Nephron progenitor cell (in vitro differentiated cells): ENCODE results near the gene C6orf120.

Experiments
- DNase-seq: peaks from one replicate; pipeline ENCODE4 v3.0.0; 2021
- H3K27ac Mint-ChIP-seq: 2 replicates; pipeline ENCODE4 v1.8.0; 2021; ENCODE audit warnings: mild to moderate bottlenecking, moderate library complexity, mixed read lengths
- H3K27me3 Mint-ChIP-seq: 2 replicates; pipeline ENCODE4 v1.8.0; 2021; ENCODE audit warnings: mild to moderate bottlenecking, low read depth, mixed read lengths; ENCODE audit not compliant: poor library complexity
- H3K36me3 Mint-ChIP-seq: 2 replicates; pipeline ENCODE4 v1.8.0; 2021; ENCODE audit warnings: low read depth, mixed read lengths
- H3K4me1 Mint-ChIP-seq: 2 replicates; pipeline ENCODE4 v1.8.0; 2021; ENCODE audit warnings: mixed read lengths
- H3K4me3 Mint-ChIP-seq: 2 replicates; pipeline ENCODE4 v1.8.0; 2021; ENCODE audit warnings: mild to moderate bottlenecking, moderate library complexity, mixed read lengths
- H3K9me3 Mint-ChIP-seq: 2 replicates; pipeline ENCODE4 v1.8.0; 2021; ENCODE audit warnings: mild to moderate bottlenecking, moderate library complexity, mixed read lengths
- TF ChIP-seq, protein P1 (sequence below): fragments of 200-600 bp; sonication (generic); IDR thresholded peaks from 2 replicates; pipeline ENCODE4 v1.5.0; 2021; ENCODE audit warnings: antibody characterized with exemption

C6orf120 gene

DNA sequence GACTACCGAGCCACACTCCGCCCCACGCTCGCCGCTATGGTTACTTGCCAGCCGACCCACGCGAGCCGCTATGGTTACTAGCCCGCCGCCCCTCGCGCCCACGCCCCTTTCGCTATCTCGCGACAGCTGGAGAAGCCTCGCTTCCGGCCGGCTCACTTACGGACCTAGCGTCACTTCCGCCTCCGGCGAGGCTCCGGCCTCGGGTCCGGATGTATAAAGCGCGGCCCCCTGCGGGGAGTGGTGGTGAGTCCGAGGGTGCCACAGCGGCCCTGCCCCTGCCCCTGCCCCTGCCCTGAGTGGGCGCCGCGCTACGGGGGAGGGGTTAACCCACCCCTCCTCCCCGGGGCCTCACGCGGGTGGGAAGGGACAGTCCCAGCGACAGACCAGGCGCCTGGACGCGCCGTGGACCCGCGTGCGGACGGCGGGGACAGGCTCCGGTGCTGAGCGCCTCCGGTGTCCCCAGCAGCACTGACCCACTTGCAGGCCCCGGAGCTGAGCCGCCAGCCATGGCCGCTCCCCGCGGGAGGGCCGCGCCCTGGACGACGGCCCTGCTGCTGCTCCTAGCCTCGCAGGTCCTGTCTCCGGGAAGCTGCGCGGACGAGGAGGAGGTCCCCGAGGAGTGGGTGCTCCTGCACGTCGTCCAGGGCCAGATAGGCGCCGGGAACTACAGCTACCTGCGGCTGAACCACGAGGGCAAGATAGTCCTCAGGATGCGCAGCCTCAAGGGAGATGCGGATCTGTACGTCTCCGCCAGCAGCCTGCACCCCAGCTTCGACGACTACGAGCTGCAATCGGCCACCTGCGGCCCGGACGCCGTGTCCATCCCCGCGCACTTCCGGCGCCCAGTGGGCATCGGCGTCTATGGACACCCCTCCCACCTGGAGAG lies at the start of gene C6orf120, which contains the start of gene WDR27:
TSS of gene C6orf120 (plus strand) at position 173 of the 886 bp plus-strand sequence. CDS start at position 507, 334 bp downstream.
TSS of gene WDR27 (minus strand) at position 76 of the 886 bp plus-strand sequence. CDS start 13,024 bp downstream, outside the sequence.
- Mint-ChIP-seq H3K9me3 (peaks cover 15% of the 10 kb centered on the region), H3K27me3 (peaks cover 5% of the 10 kb centered on the region), H3K27ac (peak within 1 kb of the TSS; percentile 88), H3K4me1 (peaks cover 61% of the 10 kb centered on the region), H3K36me3 (peaks cover 26% of the 10 kb centered on the region), H3K4me3 (peak within 1 kb of the TSS; percentile 96)
- DNase-seq: peak; percentile 94
- TF ChIP-seq, protein P1, sequence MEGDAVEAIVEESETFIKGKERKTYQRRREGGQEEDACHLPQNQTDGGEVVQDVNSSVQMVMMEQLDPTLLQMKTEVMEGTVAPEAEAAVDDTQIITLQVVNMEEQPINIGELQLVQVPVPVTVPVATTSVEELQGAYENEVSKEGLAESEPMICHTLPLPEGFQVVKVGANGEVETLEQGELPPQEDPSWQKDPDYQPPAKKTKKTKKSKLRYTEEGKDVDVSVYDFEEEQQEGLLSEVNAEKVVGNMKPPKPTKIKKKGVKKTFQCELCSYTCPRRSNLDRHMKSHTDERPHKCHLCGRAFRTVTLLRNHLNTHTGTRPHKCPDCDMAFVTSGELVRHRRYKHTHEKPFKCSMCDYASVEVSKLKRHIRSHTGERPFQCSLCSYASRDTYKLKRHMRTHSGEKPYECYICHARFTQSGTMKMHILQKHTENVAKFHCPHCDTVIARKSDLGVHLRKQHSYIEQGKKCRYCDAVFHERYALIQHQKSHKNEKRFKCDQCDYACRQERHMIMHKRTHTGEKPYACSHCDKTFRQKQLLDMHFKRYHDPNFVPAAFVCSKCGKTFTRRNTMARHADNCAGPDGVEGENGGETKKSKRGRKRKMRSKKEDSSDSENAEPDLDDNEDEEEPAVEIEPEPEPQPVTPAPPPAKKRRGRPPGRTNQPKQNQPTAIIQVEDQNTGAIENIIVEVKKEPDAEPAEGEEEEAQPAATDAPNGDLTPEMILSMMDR: no peak

GRCh38 chr6:169652896-169653295 lies 49.0 kb upstream of the C6orf120 start:
- no peak overlapping the region for H3K4me3 Mint-ChIP-seq
- H3K27me3 Mint-ChIP-seq: peaks cover 3% of the 10 kb centered on the region
- DNase-seq: no peak
- peaks cover 30% of the 10 kb centered on the region for H3K4me1 Mint-ChIP-seq
- no peaks in the 10 kb centered on the region for H3K9me3 Mint-ChIP-seq
- TF ChIP-seq, protein P1: no peak
- H3K27ac Mint-ChIP-seq: no peak overlapping the region
- H3K36me3 Mint-ChIP-seq: peaks cover 45% of the 10 kb centered on the region

- peaks cover 3% of the 10 kb centered on the region for H3K27me3 Mint-ChIP-seq
- TF ChIP-seq, protein P1: no peak
- H3K4me1 Mint-ChIP-seq: peaks cover 33% of the 10 kb centered on the region
- peaks cover 50% of the 10 kb centered on the region for H3K36me3 Mint-ChIP-seq
- no peaks in the 10 kb centered on the region for H3K9me3 Mint-ChIP-seq
- H3K27ac Mint-ChIP-seq: no peak overlapping the region
- H3K4me3 Mint-ChIP-seq: peak overlapping the region; percentile 87
- no peak for DNase-seq
Observed at GRCh38 chr6:169653691-169654090, 48.2 kb upstream of the C6orf120 start.

DNA sequence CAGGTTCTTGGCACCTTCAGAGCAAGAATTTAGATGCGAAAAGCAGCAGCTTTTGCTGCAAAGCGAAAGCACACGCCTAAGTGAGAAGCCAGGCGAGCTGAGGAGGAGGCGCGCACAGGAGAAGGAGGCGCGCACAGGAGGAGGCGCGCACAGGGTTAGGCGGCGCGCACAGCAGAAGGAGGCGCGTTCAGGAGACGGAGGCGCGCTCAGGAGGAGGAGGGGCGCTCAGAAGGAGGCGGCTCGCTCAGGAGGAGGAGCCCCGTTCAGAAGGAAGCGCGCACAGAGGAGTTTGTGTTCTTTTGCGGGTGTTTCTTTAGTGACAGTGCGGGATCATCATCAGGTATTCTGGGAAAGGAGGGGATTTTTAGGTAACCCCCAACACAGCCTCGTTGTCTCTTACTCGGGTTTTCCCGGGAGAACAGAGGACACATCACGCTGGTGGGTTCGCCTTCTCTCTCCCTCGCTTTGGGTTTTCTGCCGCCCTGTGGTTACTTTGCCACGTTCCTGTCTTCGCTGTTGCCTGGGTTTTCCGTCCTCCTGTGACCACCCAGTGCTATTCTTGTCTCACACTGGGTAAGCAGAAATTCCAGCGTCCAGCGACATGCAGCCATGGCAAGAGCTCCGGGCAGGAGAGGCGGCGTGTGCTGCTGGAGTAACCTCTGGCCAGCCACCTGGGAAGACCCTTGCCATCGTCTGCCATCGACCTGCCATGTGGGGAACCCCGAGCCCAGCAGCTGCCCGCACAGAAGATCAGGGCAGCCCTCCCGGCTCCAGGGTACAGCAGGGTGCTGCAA lies 47.1 kb upstream of the C6orf120 start:
- no peak overlapping the region for H3K27ac Mint-ChIP-seq
- peaks cover 41% of the 10 kb centered on the region for H3K4me1 Mint-ChIP-seq
- H3K4me3 Mint-ChIP-seq: peak overlapping the region; percentile 87
- H3K36me3 Mint-ChIP-seq: peaks cover 61% of the 10 kb centered on the region
- H3K9me3 Mint-ChIP-seq: no peaks in the 10 kb centered on the region
- peaks cover 3% of the 10 kb centered on the region for H3K27me3 Mint-ChIP-seq
- DNase-seq: peak; percentile 64
- TF ChIP-seq, protein P1: no peak

DNA sequence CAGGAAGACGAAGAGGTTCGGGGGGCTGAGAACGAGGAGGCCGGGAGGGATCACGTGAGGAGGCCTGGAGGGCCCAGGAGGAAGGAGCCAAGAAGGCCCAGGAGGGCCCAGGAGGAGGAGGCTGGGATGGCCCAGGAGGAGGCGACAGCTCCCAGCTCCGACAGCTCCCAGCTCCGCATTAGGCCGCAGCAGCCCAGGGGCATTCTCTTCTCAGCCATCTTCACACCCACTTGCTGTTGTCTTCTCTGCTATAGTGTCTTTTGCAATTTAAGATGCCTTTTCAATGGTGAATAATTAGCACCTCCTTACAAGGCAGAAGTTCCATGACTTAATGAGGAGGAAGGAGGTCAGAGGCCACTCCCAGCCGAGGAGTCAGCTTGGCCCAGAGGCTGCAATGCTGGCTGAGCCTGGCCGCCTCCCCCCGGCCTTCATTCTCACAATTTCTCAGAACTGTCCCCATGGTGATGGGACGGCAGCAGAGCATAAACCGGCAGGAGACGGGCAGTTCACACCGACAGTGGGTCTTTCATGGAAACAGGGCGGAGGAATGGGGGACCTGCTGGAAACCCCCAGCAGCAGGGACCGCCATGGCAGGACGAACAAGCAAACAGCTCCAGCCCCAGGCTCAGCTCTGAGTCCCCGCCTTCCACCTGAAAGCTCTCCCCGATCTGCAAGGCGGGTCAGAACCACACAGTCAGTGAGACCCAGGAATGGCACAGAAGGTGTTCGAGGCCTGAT lies 45.2 kb upstream of the C6orf120 start:
- TF ChIP-seq, protein P1: no peak
- peaks cover 66% of the 10 kb centered on the region for H3K36me3 Mint-ChIP-seq
- no peak overlapping the region for H3K4me3 Mint-ChIP-seq
- peaks cover 3% of the 10 kb centered on the region for H3K27me3 Mint-ChIP-seq
- peaks cover 40% of the 10 kb centered on the region for H3K4me1 Mint-ChIP-seq
- H3K27ac Mint-ChIP-seq: no peak overlapping the region
- H3K9me3 Mint-ChIP-seq: no peaks in the 10 kb centered on the region
- no peak for DNase-seq
